GM12872 (cell line): ENCODE data around the gene SLC2A4.

ENCODE experiments used
- CTCF ChIP-seq: IDR thresholded peaks from 3 replicates; pipeline ENCODE4 v1.5.1; 2011; ENCODE audit warnings: low read depth, mild to moderate bottlenecking, low read length, moderate library complexity; ENCODE audit not compliant: insufficient read depth

Gene SLC2A4

DNA sequence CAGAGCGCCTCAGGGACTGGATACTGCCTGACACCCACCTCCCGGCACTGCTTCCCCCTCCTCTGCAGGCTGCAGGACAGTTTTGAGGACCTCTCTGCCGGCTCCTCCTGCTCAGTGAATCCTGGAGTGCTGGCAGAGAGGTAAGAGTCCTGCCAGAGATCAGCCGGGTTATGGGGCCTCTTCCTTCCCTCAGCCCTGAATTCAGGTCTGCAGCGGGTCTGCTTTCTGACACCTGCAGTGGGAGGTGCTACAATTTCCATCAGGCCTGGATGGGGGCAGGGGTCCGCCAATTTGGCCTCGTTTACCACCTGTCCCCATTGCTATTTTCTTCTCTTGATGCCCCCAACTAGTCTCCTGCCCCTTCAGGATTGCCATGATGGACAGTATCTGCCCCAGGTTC lies 50.6 kb downstream of the SLC2A4 start:
- TF ChIP-seq CTCF = no peak

DNA sequence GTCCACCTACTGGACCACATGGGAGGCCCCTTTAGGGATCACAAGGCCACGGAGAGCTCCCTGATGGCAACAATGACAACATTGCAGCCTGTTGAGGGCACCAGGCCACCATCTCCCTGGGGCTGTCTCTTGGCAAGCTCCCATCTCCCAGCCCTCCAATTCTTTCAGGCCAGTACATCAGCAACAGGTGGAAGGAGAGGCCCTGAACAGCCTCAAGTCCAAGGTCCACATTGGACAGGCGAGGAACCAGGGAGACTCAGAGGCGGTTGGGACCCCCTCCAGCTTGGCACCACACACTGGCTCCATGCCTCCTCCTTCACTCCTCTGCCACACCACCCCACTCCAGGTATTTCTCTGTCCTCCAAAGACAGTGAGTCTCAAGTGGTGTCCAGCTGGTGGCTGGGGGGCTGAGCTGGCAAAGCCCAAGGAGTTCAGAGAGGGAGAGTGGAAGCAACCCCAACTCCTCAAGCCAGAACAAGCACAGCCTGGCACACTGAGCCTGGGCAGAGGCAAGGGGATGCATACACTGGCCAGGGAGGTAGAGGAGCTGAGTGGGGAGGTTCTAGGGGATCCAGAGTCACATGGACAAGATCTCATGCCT lies 53.5 kb downstream of the SLC2A4 start:
- no peak for TF ChIP-seq CTCF

- TF ChIP-seq CTCF = no peak
Observed at GRCh38 chr17:7336240-7337175, 55.0 kb downstream of the SLC2A4 start, which contains the start of gene ACAP1. ACAP1 (plus strand) TSS chr17:7336529; CDS start chr17:7336735, 206 bp downstream.
